Liver (tissue), 9 donors: ENCODE results near the gene LRMDA. TPM values are rescaled to one million over a fixed set of nuclear protein-coding genes. Genes with fewer than 3 reads are reported as not detected.

ENCODE experiments used
- DNase-seq: peaks from one replicate; pipeline ENCODE4 v3.0.0-alpha.2; 2017; ENCODE audit warnings: low spot score
- H3K27ac ChIP-seq, 2 donors: one replicate each; pipeline ENCODE4 v1.7.0; 2013; ENCODE audit warnings: inconsistent platforms in 2 of 2, low read length in 2 of 2, control low read depth in 1 of 2, low read depth in 1 of 2, mild to moderate bottlenecking in 1 of 2
- H3K27me3 ChIP-seq, 4 donors: one replicate each; pipeline versions ENCODE4 v1.6.1 to v1.7.0; 2013; ENCODE audit warnings: low read length in 3 of 4, inconsistent platforms in 1 of 4, mild to moderate bottlenecking in 1 of 4, moderate library complexity in 1 of 4; ENCODE audit not compliant: control insufficient read depth in 4 of 4, insufficient read depth in 4 of 4
- H3K36me3 ChIP-seq, 4 donors: one replicate each; pipeline versions ENCODE4 v1.6.1 to v1.7.0; 2013; ENCODE audit warnings: low read length in 3 of 4, mild to moderate bottlenecking in 3 of 4, low read depth in 1 of 4, moderate library complexity in 1 of 4; ENCODE audit not compliant: control insufficient read depth in 4 of 4, insufficient read depth in 3 of 4
- H3K4me1 ChIP-seq, 4 donors: one replicate each; pipeline versions ENCODE4 v1.6.1 to v1.7.0; 2013; ENCODE audit warnings: low read length in 3 of 4, mild to moderate bottlenecking in 3 of 4, moderate library complexity in 1 of 4; ENCODE audit not compliant: control insufficient read depth in 4 of 4, insufficient read depth in 4 of 4
- H3K4me3 ChIP-seq, 3 donors: one replicate each; pipeline versions ENCODE4 v1.6.1 to v1.7.0; 2013; ENCODE audit warnings: low read length in 3 of 3, control low read depth in 1 of 3, low read depth in 1 of 3, mild to moderate bottlenecking in 1 of 3
- H3K9ac ChIP-seq, 2 donors: one replicate each; pipeline ENCODE4 v1.7.0; 2013; ENCODE audit warnings: low read length in 2 of 2, mild to moderate bottlenecking in 2 of 2, moderate library complexity in 2 of 2, control low read depth in 1 of 2, low read depth in 1 of 2
- H3K9me3 ChIP-seq, 4 donors: one replicate each; pipeline versions ENCODE4 v1.6.1 to v1.7.0; 2013; ENCODE audit warnings: low read length in 3 of 4; ENCODE audit not compliant: control insufficient read depth in 4 of 4
- EGR1 ChIP-seq, 2 donors: IDR thresholded peaks; 2 replicates each; pipeline ENCODE4 v1.6.1; 2016 to 2018; ENCODE audit warnings: antibody characterized with exemption in 2 of 2, low read depth in 2 of 2
- FOXA1 ChIP-seq: IDR thresholded peaks from 2 replicates; pipeline ENCODE4 v1.6.1; 2016; ENCODE audit warnings: antibody characterized with exemption
- FOXA2 ChIP-seq: IDR thresholded peaks from 2 replicates; pipeline ENCODE4 v1.6.1; 2016; ENCODE audit warnings: antibody characterized with exemption
- GABPA ChIP-seq, 2 donors: IDR thresholded peaks in 1 of 2; conservative IDR thresholded peaks in 1 of 2; 2 replicates each; pipeline ENCODE4 v1.6.1; 2016; ENCODE audit warnings: antibody characterized with exemption in 2 of 2, mild to moderate bottlenecking in 1 of 2, moderate library complexity in 1 of 2
- HNF4A ChIP-seq, 2 donors: conservative IDR thresholded peaks; 2 replicates each; pipeline ENCODE4 v1.6.1; 2016; ENCODE audit warnings: antibody characterized with exemption in 2 of 2, mild to moderate bottlenecking in 2 of 2
- HNF4G ChIP-seq: IDR thresholded peaks from 2 replicates; pipeline ENCODE4 v1.6.1; 2016; ENCODE audit warnings: antibody characterized with exemption
- JUND ChIP-seq, 2 donors: IDR thresholded peaks; 2 replicates each; pipeline ENCODE4 v1.6.1; 2016; ENCODE audit warnings: antibody characterized with exemption in 2 of 2
- NR2F2 ChIP-seq: IDR thresholded peaks from 2 replicates; pipeline ENCODE4 v1.6.1; 2016; ENCODE audit warnings: antibody characterized with exemption
- RAD21 ChIP-seq, 2 donors: IDR thresholded peaks; 2 replicates each; pipeline ENCODE4 v1.6.1; 2016; ENCODE audit warnings: antibody characterized with exemption in 2 of 2, mild to moderate bottlenecking in 2 of 2
- RXRA ChIP-seq, 2 donors: IDR thresholded peaks; 2 replicates each; pipeline ENCODE4 v1.6.1; 2017 to 2018; ENCODE audit warnings: antibody characterized with exemption in 2 of 2, mild to moderate bottlenecking in 1 of 2
- SP1 ChIP-seq: IDR thresholded peaks from 2 replicates; pipeline ENCODE4 v1.6.1; 2018; ENCODE audit warnings: antibody characterized with exemption, mild to moderate bottlenecking
- TAF1 ChIP-seq: conservative IDR thresholded peaks from 2 replicates; pipeline ENCODE4 v1.6.1; 2016; ENCODE audit warnings: antibody characterized with exemption, mild to moderate bottlenecking
- YY1 ChIP-seq: IDR thresholded peaks from 2 replicates; pipeline ENCODE4 v1.6.1; 2016; ENCODE audit warnings: antibody characterized with exemption, mild to moderate bottlenecking
- WGBS: extraction: QIAGEN DNeasy Blood & Tissue Kit; methylation state at CpG from one replicate; pipeline ENCODE4 v1.1.7; 2013; 5-methylcytosine and 5-hydroxymethylcytosine counted together
- polyA plus RNA-seq, 2 donors: library from polyadenylated mRNA; stranded (reverse) in 1 of 2; unstranded in 1 of 2; fragments of 200-250 nt in 1 of 2; fragments of >200 nt in 1 of 2; fragmentation: Nextera tagmentation in 1 of 2; extraction: Ambion mirVana in 1 of 2; gene quantifications; one replicate each; pipeline versions ENCODE4 v1.2.1 to v1.2.3, GENCODE V29; 2013 to 2015
- total RNA-seq, 2 donors: library from RNA; depleted of rRNA; stranded (reverse); fragments of >200 nt; gene quantifications; one replicate each; pipeline ENCODE4 v1.2.3, GENCODE V29; 2014
- TF ChIP-seq, protein P1 (sequence below): IDR thresholded peaks from 2 replicates; pipeline ENCODE4 v1.6.1; 2016; ENCODE audit warnings: antibody characterized with exemption
- TF ChIP-seq, protein P2 (sequence below): fragments of 150-350 bp; IDR thresholded peaks from 2 replicates; pipeline ENCODE4 v1.5.1; 2017; ENCODE audit warnings: improper control_type of control experiment, low read depth, low read length; ENCODE audit not compliant: missing input control
- TF ChIP-seq, protein P3 (sequence below): IDR thresholded peaks from 2 replicates; pipeline ENCODE4 v1.6.1; 2016; ENCODE audit warnings: antibody characterized with exemption
- TF ChIP-seq, protein P4 (sequence below): IDR thresholded peaks from 2 replicates; pipeline ENCODE4 v1.6.1; 2016; ENCODE audit warnings: antibody characterized with exemption
- TF ChIP-seq, protein P5 (sequence below): IDR thresholded peaks from 2 replicates; pipeline ENCODE4 v1.6.1; 2016; ENCODE audit warnings: antibody characterized with exemption, mild to moderate bottlenecking
- donor health status: healthy.
- donor health status: healthy.
- donor health status: healthy.
- donor health status: healthy.
- donor health status: healthy.

LRMDA gene
- total and polyA plus RNA-seq, 4 donors, result 7.9 to 15.8 (median 11.3) TPM

DNA sequence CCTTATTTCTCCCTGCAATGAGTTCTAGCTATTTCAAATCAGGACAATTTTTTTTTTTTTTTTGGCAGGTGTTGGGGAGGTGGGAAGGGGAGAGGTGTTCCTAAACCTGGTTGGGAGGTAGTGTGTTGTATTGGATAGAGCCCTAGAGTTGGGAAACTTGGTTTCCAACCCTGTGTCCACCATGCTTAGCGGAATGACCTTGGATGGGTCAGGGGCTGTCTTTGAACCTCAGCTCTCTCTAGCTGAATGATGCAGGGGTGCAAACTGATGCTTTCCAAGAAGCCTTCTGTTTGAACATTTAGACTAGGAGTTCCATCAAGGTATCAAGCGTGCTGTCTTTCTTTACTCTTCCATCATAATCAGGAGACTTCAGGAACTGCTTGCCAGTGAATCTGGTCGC is 332.2 kb downstream of the LRMDA start:
- Histone ChIP-seq H3K9me3 (no peaks in the 10 kb centered on the region), H3K9ac (no peak overlapping the region), H3K4me1 (peaks cover 0 to 7% (median under 1%) of the 10 kb centered on the region in 4 donors), H3K4me3 (no peak overlapping the region), H3K27me3 (no peaks in the 10 kb centered on the region), H3K36me3 (no peaks in the 10 kb centered on the region), H3K27ac (no peak overlapping the region)
- WGBS, result 94% methylated on average over 3 of the region's 3 CpGs
- TF ChIP-seq FOXA1 (no peak), FOXA2 (no peak), JUND (IDR thresholded peaks at IDR 0.05) (no peak), SP1 (no peak), RAD21 (IDR thresholded peaks at IDR 0.05) (no peak), HNF4G (no peak), NR2F2 (no peak), RXRA (IDR thresholded peaks at IDR 0.05) (no peak), HNF4A (conservative IDR thresholded peaks at IDR 0.05) (no peak), EGR1 (IDR thresholded peaks at IDR 0.05; ENCODE audit: low read depth in 2 of 2) (no peak)
- TF ChIP-seq, protein P1, sequence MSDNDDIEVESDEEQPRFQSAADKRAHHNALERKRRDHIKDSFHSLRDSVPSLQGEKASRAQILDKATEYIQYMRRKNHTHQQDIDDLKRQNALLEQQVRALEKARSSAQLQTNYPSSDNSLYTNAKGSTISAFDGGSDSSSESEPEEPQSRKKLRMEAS, result no peak
- TF ChIP-seq, protein P2, sequence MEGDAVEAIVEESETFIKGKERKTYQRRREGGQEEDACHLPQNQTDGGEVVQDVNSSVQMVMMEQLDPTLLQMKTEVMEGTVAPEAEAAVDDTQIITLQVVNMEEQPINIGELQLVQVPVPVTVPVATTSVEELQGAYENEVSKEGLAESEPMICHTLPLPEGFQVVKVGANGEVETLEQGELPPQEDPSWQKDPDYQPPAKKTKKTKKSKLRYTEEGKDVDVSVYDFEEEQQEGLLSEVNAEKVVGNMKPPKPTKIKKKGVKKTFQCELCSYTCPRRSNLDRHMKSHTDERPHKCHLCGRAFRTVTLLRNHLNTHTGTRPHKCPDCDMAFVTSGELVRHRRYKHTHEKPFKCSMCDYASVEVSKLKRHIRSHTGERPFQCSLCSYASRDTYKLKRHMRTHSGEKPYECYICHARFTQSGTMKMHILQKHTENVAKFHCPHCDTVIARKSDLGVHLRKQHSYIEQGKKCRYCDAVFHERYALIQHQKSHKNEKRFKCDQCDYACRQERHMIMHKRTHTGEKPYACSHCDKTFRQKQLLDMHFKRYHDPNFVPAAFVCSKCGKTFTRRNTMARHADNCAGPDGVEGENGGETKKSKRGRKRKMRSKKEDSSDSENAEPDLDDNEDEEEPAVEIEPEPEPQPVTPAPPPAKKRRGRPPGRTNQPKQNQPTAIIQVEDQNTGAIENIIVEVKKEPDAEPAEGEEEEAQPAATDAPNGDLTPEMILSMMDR, result no peak
- TF ChIP-seq, protein P3, sequence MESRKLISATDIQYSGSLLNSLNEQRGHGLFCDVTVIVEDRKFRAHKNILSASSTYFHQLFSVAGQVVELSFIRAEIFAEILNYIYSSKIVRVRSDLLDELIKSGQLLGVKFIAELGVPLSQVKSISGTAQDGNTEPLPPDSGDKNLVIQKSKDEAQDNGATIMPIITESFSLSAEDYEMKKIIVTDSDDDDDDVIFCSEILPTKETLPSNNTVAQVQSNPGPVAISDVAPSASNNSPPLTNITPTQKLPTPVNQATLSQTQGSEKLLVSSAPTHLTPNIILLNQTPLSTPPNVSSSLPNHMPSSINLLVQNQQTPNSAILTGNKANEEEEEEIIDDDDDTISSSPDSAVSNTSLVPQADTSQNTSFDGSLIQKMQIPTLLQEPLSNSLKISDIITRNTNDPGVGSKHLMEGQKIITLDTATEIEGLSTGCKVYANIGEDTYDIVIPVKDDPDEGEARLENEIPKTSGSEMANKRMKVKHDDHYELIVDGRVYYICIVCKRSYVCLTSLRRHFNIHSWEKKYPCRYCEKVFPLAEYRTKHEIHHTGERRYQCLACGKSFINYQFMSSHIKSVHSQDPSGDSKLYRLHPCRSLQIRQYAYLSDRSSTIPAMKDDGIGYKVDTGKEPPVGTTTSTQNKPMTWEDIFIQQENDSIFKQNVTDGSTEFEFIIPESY, result no peak
- TF ChIP-seq, protein P4, sequence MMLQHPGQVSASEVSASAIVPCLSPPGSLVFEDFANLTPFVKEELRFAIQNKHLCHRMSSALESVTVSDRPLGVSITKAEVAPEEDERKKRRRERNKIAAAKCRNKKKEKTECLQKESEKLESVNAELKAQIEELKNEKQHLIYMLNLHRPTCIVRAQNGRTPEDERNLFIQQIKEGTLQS, result no peak
- TF ChIP-seq, protein P5, sequence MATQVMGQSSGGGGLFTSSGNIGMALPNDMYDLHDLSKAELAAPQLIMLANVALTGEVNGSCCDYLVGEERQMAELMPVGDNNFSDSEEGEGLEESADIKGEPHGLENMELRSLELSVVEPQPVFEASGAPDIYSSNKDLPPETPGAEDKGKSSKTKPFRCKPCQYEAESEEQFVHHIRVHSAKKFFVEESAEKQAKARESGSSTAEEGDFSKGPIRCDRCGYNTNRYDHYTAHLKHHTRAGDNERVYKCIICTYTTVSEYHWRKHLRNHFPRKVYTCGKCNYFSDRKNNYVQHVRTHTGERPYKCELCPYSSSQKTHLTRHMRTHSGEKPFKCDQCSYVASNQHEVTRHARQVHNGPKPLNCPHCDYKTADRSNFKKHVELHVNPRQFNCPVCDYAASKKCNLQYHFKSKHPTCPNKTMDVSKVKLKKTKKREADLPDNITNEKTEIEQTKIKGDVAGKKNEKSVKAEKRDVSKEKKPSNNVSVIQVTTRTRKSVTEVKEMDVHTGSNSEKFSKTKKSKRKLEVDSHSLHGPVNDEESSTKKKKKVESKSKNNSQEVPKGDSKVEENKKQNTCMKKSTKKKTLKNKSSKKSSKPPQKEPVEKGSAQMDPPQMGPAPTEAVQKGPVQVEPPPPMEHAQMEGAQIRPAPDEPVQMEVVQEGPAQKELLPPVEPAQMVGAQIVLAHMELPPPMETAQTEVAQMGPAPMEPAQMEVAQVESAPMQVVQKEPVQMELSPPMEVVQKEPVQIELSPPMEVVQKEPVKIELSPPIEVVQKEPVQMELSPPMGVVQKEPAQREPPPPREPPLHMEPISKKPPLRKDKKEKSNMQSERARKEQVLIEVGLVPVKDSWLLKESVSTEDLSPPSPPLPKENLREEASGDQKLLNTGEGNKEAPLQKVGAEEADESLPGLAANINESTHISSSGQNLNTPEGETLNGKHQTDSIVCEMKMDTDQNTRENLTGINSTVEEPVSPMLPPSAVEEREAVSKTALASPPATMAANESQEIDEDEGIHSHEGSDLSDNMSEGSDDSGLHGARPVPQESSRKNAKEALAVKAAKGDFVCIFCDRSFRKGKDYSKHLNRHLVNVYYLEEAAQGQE, result no peak
- DNase-seq, result no peak

DNA sequence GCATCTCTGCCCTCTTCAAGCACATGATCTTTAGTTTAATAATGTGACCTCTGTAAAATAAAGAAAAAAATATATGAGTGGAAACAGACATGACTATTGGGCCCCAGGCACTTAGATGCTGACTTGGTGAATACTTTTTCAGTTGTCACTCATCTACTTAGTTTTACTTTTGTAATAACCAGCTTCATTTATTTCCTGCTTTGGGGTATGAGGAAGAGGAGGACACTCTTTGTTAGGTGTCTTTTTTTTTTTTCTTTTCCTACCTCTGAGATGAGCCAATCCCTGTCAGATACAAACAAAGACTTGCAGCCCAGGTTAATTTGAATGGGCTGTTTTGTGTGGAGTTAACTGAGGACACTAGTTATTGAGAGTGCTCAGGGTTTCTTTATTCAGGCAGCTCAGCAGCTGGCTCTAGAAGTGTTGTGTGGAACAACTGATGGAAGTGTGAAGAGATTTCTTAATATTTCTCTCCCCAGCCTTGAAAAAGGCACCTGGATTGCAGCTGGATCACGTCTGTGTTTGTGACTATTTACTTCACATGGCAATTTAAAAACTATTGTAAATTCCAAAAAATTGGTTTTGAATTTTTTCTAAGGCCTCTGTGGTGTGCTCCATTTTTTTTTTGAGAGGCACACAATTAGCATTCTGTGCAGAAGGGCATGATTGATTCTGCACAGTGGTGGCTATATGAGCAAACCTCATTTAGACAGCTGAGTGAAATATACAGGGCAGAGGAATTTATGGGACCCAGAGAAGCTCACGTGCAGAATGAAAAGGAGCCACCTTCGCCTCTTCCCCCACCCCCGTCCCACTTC is 333.8 kb downstream of the LRMDA start:
- H3K4me1 ChIP-seq, result peaks cover 0 to 7% (median under 1%) of the 10 kb centered on the region in 4 donors
- 91% methylated on average over 4 of the region's 4 CpGs for WGBS
- H3K27ac ChIP-seq, result no peak overlapping the region
- no peaks in the 10 kb centered on the region for H3K9me3 ChIP-seq
- no peaks in the 10 kb centered on the region for H3K27me3 ChIP-seq
- no peaks in the 10 kb centered on the region for H3K36me3 ChIP-seq
- no peak overlapping the region for H3K4me3 ChIP-seq
- DNase-seq, result no peak
- H3K9ac ChIP-seq, result no peak overlapping the region
- TF ChIP-seq GABPA (IDR thresholded peaks at IDR 0.05 in 1 of 2, conservative IDR thresholded peaks at IDR 0.05 in 1 of 2), result no peak
- TF ChIP-seq, protein P3, result no peak
- no peak for TF ChIP-seq RXRA (IDR thresholded peaks at IDR 0.05)
- no peak for TF ChIP-seq FOXA2
- no peak for TF ChIP-seq EGR1 (IDR thresholded peaks at IDR 0.05; ENCODE audit: low read depth in 2 of 2)
- TF ChIP-seq YY1, result no peak
- TF ChIP-seq, protein P1, result no peak
- TF ChIP-seq FOXA1, result no peak
- TF ChIP-seq SP1, result no peak
- TF ChIP-seq TAF1, result no peak
